Measurements from ENCODE around the gene MARVELD1.
"Not testable (repeated sequence)": the region's sequence is repeated elsewhere in the genome, so short reads cannot be mapped to it uniquely, and the experiment has no call there.

Gene MARVELD1

DNA sequence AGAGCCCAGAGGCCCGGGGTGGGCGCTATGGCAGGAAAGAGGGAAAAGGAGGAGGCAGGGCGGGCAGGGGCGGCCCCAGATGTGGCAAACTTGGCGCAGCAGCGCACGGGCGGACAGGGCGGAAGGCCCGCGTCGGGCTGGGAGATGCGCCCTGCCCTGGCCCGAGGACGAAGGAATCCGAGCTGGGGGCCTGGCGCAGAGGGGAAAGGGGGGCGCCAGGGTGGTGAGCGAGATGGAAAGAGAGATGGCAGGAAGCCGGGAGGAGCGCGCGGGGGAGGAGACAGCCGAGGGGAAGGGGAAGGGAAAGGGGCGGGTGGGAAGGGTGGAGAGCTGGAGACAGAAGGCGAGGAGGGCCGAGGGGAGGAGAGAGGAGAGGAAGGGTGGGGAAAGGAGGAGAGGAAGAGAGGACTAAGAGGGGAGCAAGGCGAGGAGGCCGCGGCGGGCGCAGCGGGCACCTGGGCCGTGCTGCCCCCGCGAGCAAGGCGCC lies at the start of gene MARVELD1:
Gene MARVELD1 (plus strand): TSS at position 392 of the 487 bp plus-strand sequence. CDS start 147 bp downstream, outside the sequence.
- DNase-seq (ENCODE audit: low read depth in 2 of 2): no peak

DNA sequence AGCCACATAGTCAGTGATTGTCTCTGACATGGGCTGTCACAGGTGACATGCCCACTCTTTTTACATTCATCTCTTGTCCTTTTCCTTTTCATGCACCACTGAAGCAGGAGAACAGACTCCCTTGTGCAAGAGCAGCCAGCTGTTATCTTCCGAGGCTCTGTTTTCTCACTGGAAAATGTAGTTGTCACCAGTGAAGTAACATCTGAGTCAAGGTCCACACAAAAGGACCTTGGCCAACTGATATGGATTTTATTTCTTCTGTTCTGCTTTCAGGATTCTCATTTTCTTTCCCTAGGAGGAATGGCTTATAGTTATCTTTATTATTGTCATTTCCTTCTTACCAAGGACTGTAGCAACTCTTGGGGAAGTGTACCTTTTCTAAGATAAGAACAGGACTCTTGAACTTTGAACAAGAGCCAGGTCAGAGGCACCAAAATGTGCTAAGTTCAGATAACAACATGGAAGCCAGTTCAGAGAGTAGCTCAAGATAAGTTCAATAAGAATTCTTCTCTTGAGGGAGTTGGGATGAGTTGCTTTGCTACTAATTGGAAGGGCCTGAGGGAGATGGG lies 49.2 kb upstream of the MARVELD1 start:
- no peak for DNase-seq (ENCODE audit: low read depth in 2 of 2)

DNA sequence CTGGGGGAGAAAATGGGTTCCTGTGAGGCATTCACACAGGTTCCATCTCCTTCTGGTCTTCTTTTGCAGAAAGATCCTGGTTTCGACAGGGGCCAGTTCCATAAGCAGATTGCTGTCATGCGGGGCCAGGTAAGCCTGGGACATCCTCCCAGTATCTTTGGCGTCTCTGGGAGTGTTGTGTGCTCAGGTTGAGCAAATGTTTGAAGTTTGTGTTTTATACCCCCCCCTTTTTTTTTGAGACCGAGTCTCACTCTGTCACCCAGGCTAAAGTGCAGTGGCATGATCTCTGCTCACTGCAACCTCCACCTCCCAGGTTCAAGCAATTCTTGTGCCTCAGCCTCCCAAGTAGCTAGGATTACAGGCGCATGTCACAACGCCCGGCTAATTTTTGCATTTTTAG lies 46.5 kb upstream of the MARVELD1 start:
- no peak for DNase-seq (ENCODE audit: low read depth in 2 of 2)

DNA sequence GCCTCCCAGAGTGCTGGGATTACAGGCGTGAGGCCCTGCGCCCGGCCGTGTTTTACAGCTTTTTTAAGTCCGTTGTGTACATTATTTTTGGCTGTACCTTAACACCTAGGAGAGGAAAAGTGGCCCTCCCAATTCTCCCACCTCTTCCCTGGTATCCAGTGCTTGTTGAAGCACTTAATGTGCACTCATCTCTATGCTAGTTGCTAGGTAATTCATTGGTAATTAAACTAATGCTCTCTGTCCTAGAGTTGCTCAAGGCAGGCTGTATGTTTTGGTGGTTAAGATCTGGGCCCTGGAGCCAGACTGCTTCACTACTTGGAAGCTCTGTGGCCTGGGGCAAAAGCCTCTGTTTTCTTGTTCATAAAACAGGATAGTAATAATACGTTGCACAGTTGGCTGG lies 46.1 kb upstream of the MARVELD1 start:
- DNase-seq (ENCODE audit: low read depth in 2 of 2): no peak

DNA sequence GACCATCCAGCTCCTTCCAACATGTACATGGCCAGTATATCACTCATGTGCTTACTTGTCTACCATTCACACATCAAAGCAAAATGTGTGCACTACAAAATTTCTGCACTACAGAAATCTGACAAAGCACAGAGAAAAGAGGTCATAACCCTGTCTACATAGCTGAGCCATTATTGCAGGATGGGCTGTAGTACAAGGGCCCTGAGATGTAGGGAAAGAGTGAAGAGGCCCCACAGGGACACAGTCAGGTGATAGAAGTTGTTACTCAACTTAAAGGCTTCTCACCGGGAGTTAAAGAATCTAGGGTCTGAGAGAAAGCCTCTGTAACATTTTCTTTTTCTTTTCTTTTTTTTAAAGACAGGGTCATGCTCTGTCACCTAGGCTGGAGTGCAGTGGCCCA lies 44.0 kb upstream of the MARVELD1 start:
- DNase-seq (ENCODE audit: low read depth in 2 of 2): no peak

DNA sequence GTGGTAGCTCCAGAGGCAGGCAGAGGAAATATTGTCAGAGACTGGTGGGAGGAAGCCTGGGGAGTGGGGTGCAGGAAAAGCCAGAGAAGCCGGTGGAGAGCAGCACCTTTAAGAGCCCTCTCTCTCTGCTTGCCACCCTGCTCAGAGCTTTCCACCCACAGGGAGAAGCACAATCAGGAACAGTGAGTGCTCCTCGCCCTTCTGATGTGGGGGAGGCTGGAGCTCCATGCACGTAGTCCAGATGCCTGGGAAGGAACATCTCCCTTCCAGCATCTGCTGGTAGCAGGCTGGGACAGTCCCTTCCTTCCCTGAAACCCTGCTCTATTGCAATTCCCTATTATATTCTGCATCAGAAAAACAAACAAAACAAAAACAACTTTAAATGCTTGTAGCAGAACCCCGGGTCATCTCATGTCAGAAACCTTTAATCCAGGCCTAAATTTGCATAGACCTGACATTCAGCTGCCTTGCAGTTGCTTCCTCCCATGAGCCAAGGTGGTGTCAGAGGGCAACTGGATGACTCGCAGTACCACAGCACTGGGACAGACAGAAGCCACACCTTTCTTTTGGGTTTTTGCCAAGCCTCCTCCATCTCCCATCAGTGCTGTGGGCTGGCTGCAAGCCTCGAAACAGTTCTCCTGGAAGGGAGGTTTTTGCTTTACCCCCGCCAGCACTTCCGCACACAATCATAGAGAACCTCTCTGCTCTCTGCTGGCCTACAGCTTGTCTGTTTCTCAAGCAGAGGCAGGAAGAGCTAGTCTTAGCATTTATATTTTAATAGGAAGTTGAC lies 39.6 kb upstream of the MARVELD1 start:
- DNase-seq (ENCODE audit: low read depth in 2 of 2): peak in 1 of 2 donors; percentile 8

DNA sequence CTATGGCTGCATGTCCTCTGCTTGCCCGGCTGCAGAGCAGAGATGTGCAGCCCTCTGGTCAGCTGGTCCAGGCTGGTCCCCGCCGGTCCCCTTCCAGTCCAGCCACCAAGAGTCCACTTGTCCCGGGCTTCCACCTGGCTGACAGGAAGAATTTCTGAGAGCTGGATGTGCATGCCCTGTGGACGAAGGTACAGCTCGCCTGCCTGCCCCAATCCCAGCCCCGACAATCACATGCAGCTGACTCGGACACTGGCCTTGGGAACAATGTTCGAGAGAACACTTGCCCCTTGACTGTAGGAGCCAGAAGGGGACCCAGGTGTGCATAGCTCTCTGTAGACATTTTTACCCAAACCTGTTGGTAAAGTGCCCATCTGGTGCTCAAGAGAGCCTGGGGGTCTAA lies 38.3 kb upstream of the MARVELD1 start:
- DNase-seq (ENCODE audit: low read depth in 2 of 2): no peak

DNA sequence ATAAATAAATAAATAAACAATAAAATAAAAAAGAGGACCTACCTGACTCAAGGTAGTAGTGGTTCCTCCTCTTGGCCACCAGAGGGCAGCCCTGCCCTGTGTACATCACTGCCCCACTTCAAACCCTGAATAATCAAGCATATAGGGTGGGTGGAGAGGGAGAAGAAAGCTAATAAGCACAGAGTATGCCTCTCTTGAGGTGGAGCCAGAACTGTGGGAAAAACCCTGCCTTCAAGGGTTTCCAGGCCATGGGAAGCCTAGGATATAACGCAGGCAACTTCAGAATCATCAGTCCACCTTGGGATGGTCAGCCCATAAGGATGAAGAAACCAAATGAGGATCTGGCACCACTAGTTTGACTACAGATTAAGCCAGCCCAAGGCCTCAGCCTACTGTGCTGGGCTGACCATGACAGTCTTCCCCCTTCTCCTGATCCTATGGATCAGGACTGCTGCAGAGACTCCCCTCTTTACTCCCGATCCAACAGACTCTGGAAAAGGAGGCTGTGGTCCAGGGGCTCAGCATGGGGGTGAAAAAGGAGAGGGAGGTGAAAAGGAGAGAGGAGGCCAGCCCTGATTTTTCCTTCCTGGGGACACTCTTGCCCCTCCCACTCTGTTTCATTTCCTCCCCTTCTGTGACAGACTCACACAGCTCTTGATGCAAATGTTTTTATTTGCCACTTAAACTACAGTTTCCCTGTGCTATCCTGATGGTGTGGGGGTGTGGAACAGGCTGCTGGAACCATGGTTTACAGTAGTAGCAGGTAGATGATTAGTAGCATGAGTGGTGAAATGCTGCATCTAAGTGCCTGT lies 36.6 kb upstream of the MARVELD1 start:
- DNase-seq (ENCODE audit: low read depth in 2 of 2): peak in 1 of 2 donors; percentile 10

DNA sequence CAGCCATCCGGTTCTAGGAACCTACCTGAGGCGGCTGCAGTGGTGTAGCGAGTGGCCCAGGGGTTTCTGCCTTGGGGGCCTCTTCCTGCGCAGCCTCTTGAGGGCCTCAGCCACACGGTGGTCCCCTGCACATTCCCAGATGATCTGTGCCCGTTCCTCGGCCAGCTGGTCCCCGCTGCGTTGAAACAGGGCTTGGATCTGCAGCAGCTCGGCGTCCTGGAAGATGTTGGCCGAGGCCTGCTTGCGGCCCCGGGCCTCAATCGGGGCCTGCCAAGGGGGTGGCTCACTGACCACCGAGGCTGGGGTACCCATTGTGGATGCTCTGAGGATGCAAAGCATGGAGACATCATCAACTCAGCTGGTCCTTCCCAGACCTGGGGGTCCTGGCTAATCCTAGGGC lies 33.9 kb upstream of the MARVELD1 start:
- no peak for DNase-seq (ENCODE audit: low read depth in 2 of 2)

DNA sequence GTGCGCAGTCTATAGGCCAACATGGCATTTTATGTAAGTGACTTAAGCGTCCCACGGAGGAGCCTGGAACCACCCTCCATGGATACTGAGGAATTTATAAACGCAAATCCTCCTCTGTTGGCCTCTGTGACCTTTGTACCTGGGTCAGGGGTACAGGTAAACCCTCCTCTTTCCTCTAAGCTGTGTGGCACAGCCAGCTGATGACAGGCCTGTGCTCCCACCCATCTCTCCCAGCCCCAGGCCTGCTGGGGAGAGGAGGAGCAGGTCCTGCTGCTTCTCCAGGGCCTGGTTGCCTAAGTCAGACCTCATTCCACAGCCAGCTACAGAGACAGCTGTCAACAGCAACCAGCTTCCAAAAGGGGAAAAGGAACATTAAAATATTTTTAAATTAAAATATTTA lies 31.5 kb upstream of the MARVELD1 start:
- DNase-seq (ENCODE audit: low read depth in 2 of 2): no peak

DNA sequence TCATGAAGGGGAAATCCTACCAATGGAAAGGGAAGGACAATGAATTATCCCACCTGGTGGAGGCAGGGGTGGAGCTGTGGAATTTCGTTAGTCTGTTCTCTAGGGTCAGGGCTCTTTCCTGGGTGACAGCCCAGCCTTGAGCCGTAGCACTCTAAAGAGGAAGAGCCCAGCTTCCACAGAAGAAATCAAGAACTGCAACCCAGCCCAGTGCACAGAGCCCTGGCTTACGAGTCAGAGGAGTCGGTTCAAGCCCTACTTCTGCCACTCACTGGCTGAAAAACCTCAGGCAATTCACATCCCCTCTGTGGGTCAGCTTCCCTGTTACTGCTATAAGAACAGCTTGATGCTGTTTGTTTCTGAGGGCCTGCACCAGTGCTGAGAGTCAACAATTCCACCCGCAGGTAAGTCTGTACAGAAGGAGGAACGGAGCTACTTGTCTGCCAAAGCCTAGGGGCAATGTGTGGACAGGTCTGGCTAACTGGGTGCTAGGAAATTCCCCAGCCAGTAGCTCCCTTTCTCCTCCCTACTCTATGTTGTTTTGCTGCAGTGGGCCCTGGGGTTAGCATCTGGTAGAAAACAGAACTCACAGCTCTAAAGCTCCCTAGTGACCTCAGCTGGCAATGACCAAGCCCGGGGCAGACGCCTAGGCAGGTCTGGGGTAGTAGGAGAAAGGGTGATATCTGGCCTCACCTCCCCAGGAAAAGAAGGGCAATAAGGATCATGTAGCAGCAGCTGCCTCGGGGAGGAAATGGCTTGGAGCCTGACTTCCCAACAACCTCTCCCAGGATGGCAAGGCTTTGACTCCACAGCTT lies 29.8 kb upstream of the MARVELD1 start:
- DNase-seq (ENCODE audit: low read depth in 2 of 2): no peak

DNA sequence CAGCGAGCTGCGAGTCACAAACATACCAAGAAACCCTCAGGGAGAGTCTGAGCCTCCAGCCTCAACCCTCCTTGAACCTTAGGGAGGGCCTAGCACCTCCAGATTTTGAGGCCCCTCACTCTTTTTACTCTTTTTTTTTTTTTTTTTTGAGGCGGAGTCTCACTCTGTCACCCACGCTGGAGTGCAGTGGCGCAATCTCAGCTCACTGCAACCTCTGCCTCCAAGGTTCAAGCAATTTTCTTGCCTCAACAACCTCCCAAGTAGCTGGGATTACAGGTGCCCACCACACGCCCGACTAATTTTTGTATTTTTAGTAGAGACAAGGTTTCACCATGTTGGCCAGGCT lies 29.2 kb upstream of the MARVELD1 start:
- DNase-seq (ENCODE audit: low read depth in 2 of 2): not testable (repeated sequence)

DNA sequence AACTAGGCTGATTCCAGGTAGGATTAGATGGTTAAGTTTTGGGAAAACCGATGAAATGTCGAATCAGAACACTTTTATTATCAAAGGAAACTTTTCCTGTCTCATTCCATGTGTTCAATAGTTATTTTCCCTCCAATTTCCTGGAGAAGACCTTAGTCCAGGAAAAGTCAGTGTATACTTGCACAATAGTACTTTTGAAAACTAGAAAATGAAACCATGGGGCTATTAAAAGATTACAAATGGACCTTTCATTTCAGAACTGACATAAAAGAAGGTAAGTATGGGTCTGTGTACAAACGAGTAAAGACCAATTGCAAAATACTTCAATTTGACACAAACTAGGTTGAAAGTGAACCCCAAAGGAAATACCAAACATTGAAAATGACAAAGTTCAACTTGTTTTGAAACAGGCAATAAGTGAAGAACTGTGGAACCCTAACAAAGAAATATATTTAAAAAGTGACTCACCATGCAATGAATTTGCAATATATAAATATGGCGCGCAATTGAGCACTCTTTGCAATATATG lies 28.6 kb upstream of the MARVELD1 start:
- no peak for DNase-seq (ENCODE audit: low read depth in 2 of 2)

DNA sequence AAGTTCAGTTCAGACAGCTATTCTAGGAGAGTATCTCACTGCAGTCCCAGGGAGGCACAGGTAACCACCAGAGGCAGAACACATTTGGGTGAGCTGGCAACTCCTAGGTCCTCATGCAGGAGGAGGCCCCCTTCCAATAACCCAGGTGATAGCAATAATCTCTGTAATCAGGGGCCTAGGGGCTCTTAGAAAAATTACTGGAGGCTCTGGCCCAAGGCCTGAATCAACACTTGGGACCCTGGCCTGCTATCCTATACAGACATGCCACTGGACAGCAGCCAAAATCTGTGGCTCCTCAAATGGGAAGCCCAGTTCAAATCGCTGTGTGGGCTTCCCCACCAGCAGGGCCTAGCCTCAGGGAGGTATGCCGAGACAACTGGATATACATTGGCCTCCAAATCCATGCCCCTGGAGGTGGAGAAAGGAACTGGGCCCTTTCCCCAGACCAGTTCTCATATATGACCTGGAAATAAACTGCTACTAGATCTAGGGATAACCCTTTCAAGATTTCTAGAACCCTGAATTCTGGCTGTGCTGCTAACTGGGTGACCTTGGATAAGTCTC lies 28.1 kb upstream of the MARVELD1 start:
- DNase-seq (ENCODE audit: low read depth in 2 of 2): no peak

DNA sequence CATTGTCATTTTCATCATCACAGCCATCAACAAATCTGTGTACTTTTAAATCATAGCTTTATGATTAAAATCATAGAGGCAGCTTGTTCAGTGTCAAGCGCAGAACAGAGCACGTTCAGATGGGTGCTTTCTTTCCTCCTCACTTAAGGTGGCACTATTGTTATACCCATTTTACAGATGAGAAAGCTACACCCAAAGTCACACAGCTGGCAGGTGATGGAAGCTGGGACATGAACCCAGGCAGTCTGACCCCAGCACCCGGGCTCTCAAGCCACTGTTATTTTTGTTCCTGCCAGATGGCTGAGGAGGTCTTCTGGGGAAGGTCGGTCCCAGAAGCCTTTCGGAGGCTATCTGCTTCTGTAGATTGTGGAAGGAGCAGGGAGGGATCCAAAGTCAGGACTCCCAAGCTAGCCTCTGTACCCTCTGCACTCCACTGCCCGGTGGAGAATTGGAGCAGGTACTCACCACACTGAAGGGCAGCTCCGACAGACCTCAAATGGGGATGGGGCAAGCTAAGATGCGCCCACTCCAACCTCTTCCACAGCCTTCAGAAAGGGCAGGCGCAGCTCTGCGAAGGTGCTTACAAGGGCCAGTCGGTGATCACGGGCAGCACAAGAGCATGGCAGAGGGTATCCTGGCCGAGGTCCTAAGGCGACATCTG lies 27.1 kb upstream of the MARVELD1 start:
- no peak for DNase-seq (ENCODE audit: low read depth in 2 of 2)

DNA sequence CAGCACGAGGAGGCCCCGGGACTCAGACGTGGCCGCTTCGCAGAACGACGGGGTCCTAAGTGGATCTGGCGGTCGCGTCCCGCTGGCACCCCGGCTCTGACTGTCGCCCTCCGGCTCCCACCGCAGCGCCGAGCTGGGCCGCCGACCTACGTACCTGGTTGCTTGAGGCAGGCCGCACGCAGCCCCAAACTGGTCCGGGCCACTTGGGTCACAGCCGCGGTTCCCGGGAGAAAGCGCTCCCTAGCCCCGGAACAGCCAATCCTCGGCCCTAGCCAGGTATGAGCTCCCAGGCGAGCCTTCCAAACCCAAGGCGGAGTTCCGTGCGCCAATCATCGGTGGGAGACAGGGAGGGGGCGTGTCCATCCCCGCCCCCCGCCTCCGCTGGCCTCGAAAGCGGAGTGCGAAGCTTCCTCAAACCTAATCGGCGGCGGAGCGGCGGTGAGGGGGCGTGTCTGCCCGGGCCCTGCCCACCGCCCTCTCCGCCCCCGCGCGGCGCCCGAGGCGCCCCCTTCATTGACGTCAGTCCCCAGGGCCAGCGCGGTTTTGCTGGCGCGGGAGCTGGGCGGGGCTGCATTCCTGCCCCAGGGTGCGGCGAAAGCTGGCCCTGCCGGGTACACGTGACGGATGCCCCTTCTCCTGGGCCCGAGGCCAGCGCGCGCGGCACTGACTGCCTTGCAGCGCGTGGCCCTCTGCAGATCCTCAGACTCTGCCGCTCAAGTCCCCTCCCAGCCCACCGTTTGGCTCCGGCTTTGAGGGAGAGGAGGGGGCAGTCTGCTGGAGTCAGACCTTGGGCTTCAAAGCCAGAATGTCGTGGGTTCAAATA lies 26.4 kb upstream of the MARVELD1 start, which contains the start of gene AVPI1:
Gene AVPI1 (minus strand): TSS at position 280 of the 823 bp plus-strand sequence. CDS start 7,336 bp downstream, outside the sequence.
- DNase-seq (ENCODE audit: low read depth in 2 of 2): peak; percentile 92 to 93

DNA sequence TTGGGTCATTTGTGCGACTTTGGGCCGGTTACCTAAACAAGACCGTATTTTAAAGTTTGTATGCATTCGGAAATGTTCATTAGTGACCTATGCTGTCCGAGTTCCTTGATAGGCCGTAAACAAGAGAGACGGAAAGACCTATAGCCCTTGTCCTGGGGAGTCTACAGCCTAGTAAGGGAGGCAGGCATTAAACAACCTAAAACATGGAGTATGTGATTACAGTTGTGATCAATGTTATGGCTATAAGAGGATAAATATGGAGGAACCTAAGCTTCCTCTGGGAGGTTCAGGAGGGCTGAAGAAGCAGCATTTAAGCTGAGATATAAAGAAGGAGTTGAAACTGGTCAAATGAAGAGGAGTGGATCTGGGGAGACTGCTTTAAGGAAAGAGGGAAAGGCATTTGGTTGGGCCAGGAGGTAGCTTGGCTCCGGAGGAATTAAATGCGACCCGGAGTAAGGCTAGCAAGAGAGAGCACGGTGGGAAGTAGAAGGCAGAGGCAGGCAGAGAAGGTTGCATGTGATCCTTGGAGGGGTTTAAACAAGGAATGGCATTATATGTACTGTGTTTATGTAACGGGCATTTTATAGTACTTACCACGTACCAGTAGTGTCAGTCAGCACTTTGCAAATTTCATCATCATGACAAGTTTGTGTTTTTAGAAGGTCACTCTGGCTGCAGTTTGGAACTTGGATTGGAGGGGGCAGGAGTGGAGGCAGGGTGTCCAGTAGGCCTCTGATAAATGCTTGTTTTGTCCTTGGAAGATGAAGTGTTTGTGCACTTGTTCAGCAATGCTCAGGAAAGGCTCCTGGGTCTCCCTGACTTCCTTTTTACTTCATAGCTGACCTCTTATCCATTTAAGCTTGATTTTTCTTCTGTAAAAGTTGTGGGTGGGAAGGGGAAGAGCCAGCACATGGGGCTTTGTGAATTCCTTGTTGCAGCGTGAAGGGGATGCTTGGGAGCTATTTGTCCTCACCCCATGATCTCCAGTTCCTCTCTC lies 25.4 kb upstream of the MARVELD1 start:
- DNase-seq (ENCODE audit: low read depth in 2 of 2): no peak

DNA sequence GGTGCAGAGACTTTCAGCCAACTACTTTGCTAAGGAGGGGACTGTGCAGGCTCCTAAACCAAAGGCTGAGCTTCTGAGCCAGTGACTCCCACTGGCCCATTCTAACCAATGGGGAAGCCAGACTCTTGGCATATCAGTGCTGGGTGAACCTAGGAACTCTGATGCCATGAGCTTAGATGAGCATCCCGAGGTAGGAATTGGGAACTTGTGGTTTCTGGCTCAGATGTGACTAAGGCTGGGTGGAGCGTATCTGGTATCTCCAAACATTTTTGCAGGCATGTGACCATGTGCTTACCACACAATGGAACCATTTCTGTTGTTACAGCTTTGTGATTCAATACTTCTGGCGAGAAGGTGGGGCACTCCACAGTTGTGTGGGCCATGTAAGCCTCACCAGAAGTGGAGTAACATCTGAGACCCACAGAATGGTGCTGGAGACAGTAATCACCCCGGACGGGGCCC lies 23.9 kb upstream of the MARVELD1 start:
- DNase-seq (ENCODE audit: low read depth in 2 of 2): no peak
